ENCODE data around the gene IRGQ. TPM values are rescaled to one million over a fixed set of nuclear protein-coding genes. Genes with fewer than 3 reads are reported as not detected.
A peak's percentile ranks its signal among the peaks of the same experiment; 100 is the strongest.
"Not testable (repeated sequence)": the region's sequence is repeated elsewhere in the genome, so short reads cannot be mapped to it uniquely, and the experiment has no call there.

The IRGQ gene
- total RNA-seq, 1 donor from 2014 or later, result 34.9 TPM

DNA sequence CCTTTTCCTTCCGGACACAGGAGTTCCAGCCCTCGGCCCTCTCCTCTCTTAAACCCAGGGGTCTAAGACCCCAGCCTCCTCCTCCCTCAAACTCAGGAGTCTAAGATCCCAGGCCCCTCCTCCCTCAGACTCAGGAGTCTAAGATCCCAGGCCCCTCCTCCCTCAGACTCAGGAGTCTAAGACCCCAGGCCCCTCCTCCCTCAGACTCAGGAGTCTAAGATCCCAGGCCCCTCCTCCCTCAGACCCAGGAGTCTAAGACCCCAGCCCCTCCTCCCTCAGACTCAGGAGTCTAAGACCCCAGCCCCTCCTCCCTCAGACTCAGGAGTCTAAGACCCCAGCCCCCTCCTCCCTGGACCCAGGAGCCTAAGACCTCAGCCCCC lies 39.6 kb upstream of the IRGQ start:
- DNase-seq (ENCODE audit: low spot score); H3K36me3 Mint-ChIP-seq (ENCODE audit: low read depth); H3K9me3 Mint-ChIP-seq; H3K4me3 Mint-ChIP-seq; intact Hi-C loops (cut with micrococcal nuclease); H3K27ac Mint-ChIP-seq; H3K4me1 Mint-ChIP-seq (ENCODE audit: low read depth): not testable (repeated sequence)
- H3K27me3 Mint-ChIP-seq (ENCODE audit: insufficient read depth), result peaks cover 51% of the 10 kb centered on the region

GRCh38 chr19:43634872-43635560 lies 39.1 kb upstream of the IRGQ start:
- no peaks in the 10 kb centered on the region for H3K4me1 Mint-ChIP-seq (ENCODE audit: low read depth)
- H3K4me3 Mint-ChIP-seq, result no peak overlapping the region
- peaks cover 46% of the 10 kb centered on the region for H3K27me3 Mint-ChIP-seq (ENCODE audit: insufficient read depth)
- H3K9me3 Mint-ChIP-seq, result no peaks in the 10 kb centered on the region
- no peaks in the 10 kb centered on the region for H3K36me3 Mint-ChIP-seq (ENCODE audit: low read depth)
- intact Hi-C loops (cut with micrococcal nuclease), result no loop called here
- DNase-seq (ENCODE audit: low spot score), result no peak
- H3K27ac Mint-ChIP-seq, result no peak overlapping the region

DNA sequence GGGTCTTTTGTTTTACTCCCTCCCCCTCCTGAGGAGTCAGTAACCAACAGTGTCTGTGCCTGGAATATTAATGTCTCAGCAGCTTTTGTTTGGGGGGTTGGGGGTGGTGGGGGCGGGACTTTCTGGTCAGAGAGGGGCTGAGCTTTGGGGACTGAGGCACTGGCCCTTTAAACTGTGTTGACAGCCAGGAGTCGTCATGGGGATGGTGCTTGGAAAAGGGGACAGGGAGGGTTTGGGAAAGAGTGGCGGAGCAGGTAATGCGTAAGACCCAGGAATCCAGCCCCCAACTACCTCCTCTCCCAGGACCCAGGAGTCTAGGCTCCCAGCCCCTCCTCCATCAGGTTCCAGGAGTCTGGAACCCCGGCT lies 38.6 kb upstream of the IRGQ start:
- intact Hi-C loops (cut with micrococcal nuclease), result no loop called here
- H3K36me3 Mint-ChIP-seq (ENCODE audit: low read depth), result no peaks in the 10 kb centered on the region
- DNase-seq (ENCODE audit: low spot score), result no peak
- no peak overlapping the region for H3K27ac Mint-ChIP-seq
- no peaks in the 10 kb centered on the region for H3K9me3 Mint-ChIP-seq
- H3K4me1 Mint-ChIP-seq (ENCODE audit: low read depth), result no peaks in the 10 kb centered on the region
- peaks cover 43% of the 10 kb centered on the region for H3K27me3 Mint-ChIP-seq (ENCODE audit: insufficient read depth)
- H3K4me3 Mint-ChIP-seq, result no peak overlapping the region

GRCh38 chr19:43634068-43634467 lies 38.1 kb upstream of the IRGQ start:
- Mint-ChIP-seq H3K4me3 (no peak overlapping the region), H3K27ac (no peak overlapping the region), H3K27me3 (ENCODE audit: insufficient read depth) (peaks cover 43% of the 10 kb centered on the region), H3K9me3 (no peaks in the 10 kb centered on the region), H3K36me3 (ENCODE audit: low read depth) (no peaks in the 10 kb centered on the region), H3K4me1 (ENCODE audit: low read depth) (no peaks in the 10 kb centered on the region)
- DNase-seq (ENCODE audit: low spot score), result no peak
- intact Hi-C loops (cut with micrococcal nuclease), result no loop called here

DNA sequence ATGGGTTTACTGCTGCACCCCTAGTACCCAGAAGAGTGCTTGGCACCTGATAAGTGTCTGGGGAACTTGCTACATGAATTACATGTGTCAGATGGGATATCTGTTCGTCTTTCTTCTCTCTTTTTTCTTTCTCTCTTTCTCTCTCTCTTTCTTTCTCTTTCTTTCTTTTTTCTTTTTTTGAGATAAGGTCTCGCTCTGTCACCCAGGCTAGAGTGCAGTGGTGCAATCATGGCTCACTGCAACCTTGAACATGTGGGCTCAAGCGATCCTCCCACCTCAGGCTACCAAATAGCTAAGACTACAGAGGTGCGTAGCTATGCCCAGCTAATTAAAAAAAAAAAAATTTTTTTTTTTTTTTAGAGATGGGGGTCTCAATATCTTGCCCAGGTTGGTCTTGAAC lies 37.6 kb upstream of the IRGQ start:
- Mint-ChIP-seq H3K36me3 (ENCODE audit: low read depth) (no peaks in the 10 kb centered on the region), H3K4me1 (ENCODE audit: low read depth) (no peaks in the 10 kb centered on the region), H3K9me3 (no peaks in the 10 kb centered on the region), H3K4me3 (no peak overlapping the region), H3K27ac (no peak overlapping the region), H3K27me3 (ENCODE audit: insufficient read depth) (peaks cover 40% of the 10 kb centered on the region)
- DNase-seq (ENCODE audit: low spot score), result no peak
- intact Hi-C loops (cut with micrococcal nuclease), result no loop called here

- Mint-ChIP-seq H3K36me3 (ENCODE audit: low read depth) (no peaks in the 10 kb centered on the region), H3K27ac (no peak overlapping the region), H3K9me3 (no peaks in the 10 kb centered on the region), H3K4me3 (no peak overlapping the region), H3K4me1 (ENCODE audit: low read depth) (no peaks in the 10 kb centered on the region), H3K27me3 (ENCODE audit: insufficient read depth) (peaks cover 27% of the 10 kb centered on the region)
- intact Hi-C loops (cut with micrococcal nuclease), result no loop called here
- DNase-seq (ENCODE audit: low spot score), result no peak
Measured at GRCh38 chr19:43631491-43631890, 35.6 kb upstream of the IRGQ start.

DNA sequence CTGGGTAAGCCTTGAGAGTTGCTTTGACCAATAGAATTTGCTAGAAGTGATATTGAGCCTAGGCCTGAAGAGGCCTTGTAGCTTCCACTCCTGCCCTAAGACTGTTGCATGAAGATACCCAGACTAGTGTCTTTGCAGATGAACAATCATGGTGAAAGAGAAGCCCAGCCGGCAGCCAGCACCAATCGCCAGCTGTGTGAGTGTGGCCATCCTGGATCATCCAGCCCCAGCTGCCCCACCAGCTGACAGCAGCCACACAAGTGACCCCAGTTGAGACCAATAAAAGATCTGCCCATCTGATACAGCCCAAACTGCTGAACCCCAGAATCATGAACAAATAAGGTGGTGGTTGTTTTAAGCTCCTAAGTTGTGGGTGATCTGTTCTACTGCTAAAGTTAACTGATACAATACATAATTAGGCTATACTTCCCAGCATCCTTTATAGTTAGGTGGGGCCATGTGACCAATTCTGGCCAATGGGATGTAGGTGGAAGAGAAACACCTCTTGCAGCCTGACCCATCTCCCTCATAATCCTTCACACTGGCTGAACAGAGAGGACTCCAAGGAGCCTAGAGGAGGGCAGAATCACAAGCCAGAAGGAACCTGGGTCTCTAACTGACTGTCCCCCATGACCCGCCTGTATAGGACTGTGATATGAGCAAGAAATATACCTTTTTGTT lies 32.9 kb upstream of the IRGQ start:
- Mint-ChIP-seq H3K4me3 (no peak overlapping the region), H3K9me3 (no peaks in the 10 kb centered on the region), H3K36me3 (ENCODE audit: low read depth) (no peaks in the 10 kb centered on the region), H3K27ac (no peak overlapping the region), H3K27me3 (ENCODE audit: insufficient read depth) (peaks cover 19% of the 10 kb centered on the region), H3K4me1 (ENCODE audit: low read depth) (peaks cover 14% of the 10 kb centered on the region)
- DNase-seq (ENCODE audit: low spot score), result no peak
- intact Hi-C loops (cut with micrococcal nuclease), result no loop called here

GRCh38 chr19:43626838-43627237 lies 30.9 kb upstream of the IRGQ start:
- H3K27me3 Mint-ChIP-seq (ENCODE audit: insufficient read depth), result peaks cover 7% of the 10 kb centered on the region
- DNase-seq (ENCODE audit: low spot score), result no peak
- peaks cover 15% of the 10 kb centered on the region for H3K4me1 Mint-ChIP-seq (ENCODE audit: low read depth)
- no peak overlapping the region for H3K27ac Mint-ChIP-seq
- intact Hi-C loops (cut with micrococcal nuclease), result no loop called here
- H3K4me3 Mint-ChIP-seq, result no peak overlapping the region
- no peaks in the 10 kb centered on the region for H3K9me3 Mint-ChIP-seq
- no peaks in the 10 kb centered on the region for H3K36me3 Mint-ChIP-seq (ENCODE audit: low read depth)

- DNase-seq (ENCODE audit: low spot score), result no peak
- Mint-ChIP-seq H3K27me3 (ENCODE audit: insufficient read depth) (peaks cover 7% of the 10 kb centered on the region), H3K4me1 (ENCODE audit: low read depth) (peaks cover 19% of the 10 kb centered on the region), H3K9me3 (no peaks in the 10 kb centered on the region), H3K36me3 (ENCODE audit: low read depth) (no peaks in the 10 kb centered on the region), H3K4me3 (no peak overlapping the region), H3K27ac (no peak overlapping the region)
- intact Hi-C loops (cut with micrococcal nuclease), result no loop called here
Measured at GRCh38 chr19:43625918-43626579, 30.1 kb upstream of the IRGQ start.

DNA sequence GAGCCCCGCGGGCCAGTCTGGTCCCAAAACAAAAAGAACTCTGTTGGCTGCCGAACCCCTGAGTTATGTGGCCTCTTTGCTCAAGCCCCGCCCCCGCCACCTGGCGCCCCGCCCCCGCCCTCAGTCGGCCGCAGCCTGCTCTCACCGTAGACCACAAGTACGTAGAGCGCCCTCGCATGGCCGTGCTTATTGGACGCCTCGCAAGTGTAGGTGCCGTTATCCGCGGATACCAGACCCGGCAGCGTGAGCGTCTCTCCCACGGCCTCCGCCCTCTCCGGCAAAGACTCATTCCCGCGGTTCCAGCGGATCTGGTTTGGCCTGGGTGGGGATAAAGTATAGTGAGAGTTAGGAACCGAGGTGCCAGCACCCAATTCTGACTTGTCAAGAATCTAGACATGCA lies 29.0 kb upstream of the IRGQ start:
- Mint-ChIP-seq H3K4me1 (ENCODE audit: low read depth) (peaks cover 29% of the 10 kb centered on the region), H3K27ac (no peak overlapping the region), H3K27me3 (ENCODE audit: insufficient read depth) (peaks cover 7% of the 10 kb centered on the region), H3K4me3 (no peak overlapping the region), H3K9me3 (no peaks in the 10 kb centered on the region), H3K36me3 (ENCODE audit: low read depth) (no peaks in the 10 kb centered on the region)
- intact Hi-C loops (cut with micrococcal nuclease), result no loop called here
- peak; percentile 80 for DNase-seq (ENCODE audit: low spot score)

- DNase-seq (ENCODE audit: low spot score), result no peak
- no peak overlapping the region for H3K4me3 Mint-ChIP-seq
Measured at GRCh38 chr19:43623889-43624670, 28.1 kb upstream of the IRGQ start.

DNA sequence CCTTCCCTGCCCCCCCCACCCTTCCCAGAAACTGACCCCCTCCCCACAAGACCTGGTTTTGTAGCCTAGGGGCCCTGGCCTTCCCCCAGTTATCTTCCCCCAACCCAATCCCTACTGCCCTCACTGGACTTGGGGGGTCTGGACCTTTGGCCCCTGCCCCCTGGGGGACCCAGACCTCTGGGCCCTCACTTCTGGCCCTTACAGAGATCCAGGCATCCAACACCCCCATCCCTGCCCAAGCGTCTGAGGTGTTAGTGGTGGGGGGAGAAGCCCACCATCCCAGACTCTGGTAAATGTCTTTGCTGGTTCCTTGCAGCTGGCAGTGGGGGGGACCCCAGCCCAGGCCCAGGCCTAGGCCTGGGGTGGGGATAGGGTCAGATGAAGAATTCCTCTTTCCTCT lies 27.0 kb upstream of the IRGQ start:
- Mint-ChIP-seq H3K27ac (no peak overlapping the region), H3K4me1 (ENCODE audit: low read depth) (peaks cover 31% of the 10 kb centered on the region), H3K36me3 (ENCODE audit: low read depth) (no peaks in the 10 kb centered on the region), H3K27me3 (ENCODE audit: insufficient read depth) (peaks cover 3% of the 10 kb centered on the region), H3K9me3 (no peaks in the 10 kb centered on the region), H3K4me3 (no peak overlapping the region)
- intact Hi-C loops (cut with micrococcal nuclease), result no loop called here
- DNase-seq (ENCODE audit: low spot score), result no peak

More at GRCh38 chr19:43623889-43624670, 28.1 kb upstream of the IRGQ start:
- Mint-ChIP-seq H3K27ac (no peak overlapping the region), H3K4me1 (ENCODE audit: low read depth) (peaks cover 31% of the 10 kb centered on the region), H3K27me3 (ENCODE audit: insufficient read depth) (peaks cover 6% of the 10 kb centered on the region), H3K36me3 (ENCODE audit: low read depth) (no peaks in the 10 kb centered on the region), H3K9me3 (no peaks in the 10 kb centered on the region)
- intact Hi-C loops (cut with micrococcal nuclease), result no loop called here

DNA sequence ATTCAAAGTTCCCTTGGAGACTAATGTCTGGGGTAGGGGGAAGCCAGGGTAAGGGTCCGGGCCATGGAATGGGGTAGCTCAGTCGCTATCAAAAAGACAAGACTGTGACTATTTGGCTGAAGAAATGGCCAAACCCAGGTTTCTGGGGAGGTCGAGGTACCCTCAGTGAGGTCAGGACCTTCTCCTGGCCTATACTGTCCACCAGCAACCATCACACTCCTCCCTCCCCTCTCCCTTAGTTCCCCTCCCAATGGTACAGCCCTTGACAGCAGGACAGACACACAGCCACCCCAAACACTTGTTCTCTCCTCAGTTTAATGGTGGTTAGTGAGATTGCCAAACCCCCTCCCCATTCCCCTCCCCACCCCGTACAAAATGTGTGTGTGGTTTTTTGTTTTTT lies 26.1 kb upstream of the IRGQ start:
- DNase-seq (ENCODE audit: low spot score), result no peak
- Mint-ChIP-seq H3K27me3 (ENCODE audit: insufficient read depth) (peaks cover 3% of the 10 kb centered on the region), H3K9me3 (no peaks in the 10 kb centered on the region), H3K4me3 (no peak overlapping the region), H3K4me1 (ENCODE audit: low read depth) (peaks cover 31% of the 10 kb centered on the region), H3K36me3 (ENCODE audit: low read depth) (no peaks in the 10 kb centered on the region), H3K27ac (no peak overlapping the region)
- intact Hi-C loops (cut with micrococcal nuclease), result no loop called here
